ENCODE measurements around the gene ARL2.

DNA sequence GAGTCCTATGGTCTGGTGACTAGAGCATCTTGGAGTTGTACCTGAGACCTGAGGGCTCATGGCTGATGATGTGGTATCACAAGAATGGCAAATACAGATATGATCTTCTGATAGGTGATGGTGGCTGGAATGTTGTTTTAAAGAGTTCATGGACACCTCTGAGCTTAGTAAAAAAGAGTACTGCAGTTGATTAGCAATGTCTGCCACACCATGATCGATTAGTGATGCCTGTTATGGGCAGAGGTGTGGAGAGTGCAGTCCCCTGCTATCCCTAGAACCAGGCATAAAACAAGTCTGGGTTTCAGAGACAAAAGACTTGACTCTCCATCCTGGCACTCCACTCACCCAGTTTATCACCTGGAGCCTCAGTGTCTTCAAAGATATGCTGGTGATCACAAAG, 15.8 kb upstream of the ARL2 start:
- no peak for TF ChIP-seq EZH2 (IDR thresholded peaks at IDR 0.05; ENCODE audit: borderline replicate concordance, low read length)
- TF ChIP-seq, protein P1, sequence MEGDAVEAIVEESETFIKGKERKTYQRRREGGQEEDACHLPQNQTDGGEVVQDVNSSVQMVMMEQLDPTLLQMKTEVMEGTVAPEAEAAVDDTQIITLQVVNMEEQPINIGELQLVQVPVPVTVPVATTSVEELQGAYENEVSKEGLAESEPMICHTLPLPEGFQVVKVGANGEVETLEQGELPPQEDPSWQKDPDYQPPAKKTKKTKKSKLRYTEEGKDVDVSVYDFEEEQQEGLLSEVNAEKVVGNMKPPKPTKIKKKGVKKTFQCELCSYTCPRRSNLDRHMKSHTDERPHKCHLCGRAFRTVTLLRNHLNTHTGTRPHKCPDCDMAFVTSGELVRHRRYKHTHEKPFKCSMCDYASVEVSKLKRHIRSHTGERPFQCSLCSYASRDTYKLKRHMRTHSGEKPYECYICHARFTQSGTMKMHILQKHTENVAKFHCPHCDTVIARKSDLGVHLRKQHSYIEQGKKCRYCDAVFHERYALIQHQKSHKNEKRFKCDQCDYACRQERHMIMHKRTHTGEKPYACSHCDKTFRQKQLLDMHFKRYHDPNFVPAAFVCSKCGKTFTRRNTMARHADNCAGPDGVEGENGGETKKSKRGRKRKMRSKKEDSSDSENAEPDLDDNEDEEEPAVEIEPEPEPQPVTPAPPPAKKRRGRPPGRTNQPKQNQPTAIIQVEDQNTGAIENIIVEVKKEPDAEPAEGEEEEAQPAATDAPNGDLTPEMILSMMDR (IDR thresholded peaks at IDR 0.05; ENCODE audit: low read length) = no peak
